Parathyroid adenoma (tissue), 2 donors: ENCODE results near the gene UGDH.
"Not testable (repeated sequence)": the region's sequence is repeated elsewhere in the genome, so short reads cannot be mapped to it uniquely, and the experiment has no call there.

Source experiments
- H2AFZ ChIP-seq: fragments of 300-600 bp; sonication (generic); one replicate; pipeline ENCODE4 v1.7.0; 2017; ENCODE audit warnings: antibody characterized with exemption, mild to moderate bottlenecking
- H3K27ac ChIP-seq: fragments of 300-600 bp; sonication (generic); one replicate; pipeline ENCODE4 v1.7.0; 2017
- H3K27me3 ChIP-seq: fragments of 300-600 bp; sonication (generic); one replicate; pipeline ENCODE4 v1.7.0; 2017; ENCODE audit warnings: low read length; ENCODE audit not compliant: control insufficient read depth, insufficient read depth
- H3K36me3 ChIP-seq: fragments of 300-600 bp; sonication (generic); one replicate; pipeline ENCODE4 v1.7.0; 2017; ENCODE audit warnings: low read length; ENCODE audit not compliant: control insufficient read depth, insufficient read depth
- H3K4me1 ChIP-seq: fragments of 300-600 bp; sonication (generic); one replicate; pipeline ENCODE4 v1.7.0; 2017; ENCODE audit warnings: control low read depth
- H3K4me2 ChIP-seq: fragments of 300-600 bp; sonication (generic); one replicate; pipeline ENCODE4 v1.7.0; 2017; ENCODE audit warnings: low read length
- H3K4me3 ChIP-seq: fragments of 300-600 bp; sonication (generic); one replicate; pipeline ENCODE4 v1.7.0; 2017; ENCODE audit warnings: low read depth, low read length
- H3K79me2 ChIP-seq: fragments of 300-600 bp; sonication (generic); one replicate; pipeline ENCODE4 v1.7.0; 2017; ENCODE audit warnings: control low read depth
- H3K9ac ChIP-seq: fragments of 300-600 bp; sonication (generic); one replicate; pipeline ENCODE4 v1.7.0; 2017; ENCODE audit warnings: mild to moderate bottlenecking
- H3K9me3 ChIP-seq: fragments of 300-600 bp; sonication (generic); one replicate; pipeline ENCODE4 v1.7.0; 2017; ENCODE audit warnings: low read length; ENCODE audit not compliant: control insufficient read depth
- TF ChIP-seq, protein P1 (sequence below): fragments of 300-600 bp; sonication (generic); IDR thresholded peaks from one replicate; pipeline ENCODE4 v1.7.0; 2017; ENCODE audit warnings: antibody characterized with exemption, mild to moderate bottlenecking
- donor health status: primary hyperparathyroidism.

The UGDH gene

DNA sequence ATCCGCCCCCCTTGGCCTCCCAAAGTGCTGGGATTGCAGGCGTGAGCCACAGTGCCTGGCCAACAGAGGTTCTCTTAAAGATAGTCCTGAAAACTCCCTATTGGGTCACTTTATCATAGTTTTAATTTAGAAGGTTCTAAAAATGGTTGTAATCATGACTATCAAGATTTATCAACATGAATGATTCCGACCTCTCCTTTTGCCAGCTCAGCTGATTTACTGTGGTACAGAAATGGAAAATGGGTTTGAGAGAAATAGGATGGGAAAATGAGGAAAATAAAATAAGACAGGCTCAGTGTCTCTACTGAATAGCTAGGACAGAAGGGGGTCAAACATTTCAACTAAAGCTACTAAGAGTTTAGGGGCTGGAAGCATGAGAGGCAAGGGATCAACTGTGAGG, 28.2 kb upstream of the UGDH start:
- Histone ChIP-seq H3K79me2 (no peaks in the 10 kb centered on the region), H3K27ac (no peak overlapping the region), H2AFZ (no peak overlapping the region), H3K36me3 (no peaks in the 10 kb centered on the region), H3K4me2 (no peak overlapping the region), H3K4me3 (no peak overlapping the region), H3K9me3 (no peaks in the 10 kb centered on the region), H3K4me1 (no peaks in the 10 kb centered on the region), H3K27me3 (no peaks in the 10 kb centered on the region), H3K9ac (no peak overlapping the region)
- TF ChIP-seq, protein P1, sequence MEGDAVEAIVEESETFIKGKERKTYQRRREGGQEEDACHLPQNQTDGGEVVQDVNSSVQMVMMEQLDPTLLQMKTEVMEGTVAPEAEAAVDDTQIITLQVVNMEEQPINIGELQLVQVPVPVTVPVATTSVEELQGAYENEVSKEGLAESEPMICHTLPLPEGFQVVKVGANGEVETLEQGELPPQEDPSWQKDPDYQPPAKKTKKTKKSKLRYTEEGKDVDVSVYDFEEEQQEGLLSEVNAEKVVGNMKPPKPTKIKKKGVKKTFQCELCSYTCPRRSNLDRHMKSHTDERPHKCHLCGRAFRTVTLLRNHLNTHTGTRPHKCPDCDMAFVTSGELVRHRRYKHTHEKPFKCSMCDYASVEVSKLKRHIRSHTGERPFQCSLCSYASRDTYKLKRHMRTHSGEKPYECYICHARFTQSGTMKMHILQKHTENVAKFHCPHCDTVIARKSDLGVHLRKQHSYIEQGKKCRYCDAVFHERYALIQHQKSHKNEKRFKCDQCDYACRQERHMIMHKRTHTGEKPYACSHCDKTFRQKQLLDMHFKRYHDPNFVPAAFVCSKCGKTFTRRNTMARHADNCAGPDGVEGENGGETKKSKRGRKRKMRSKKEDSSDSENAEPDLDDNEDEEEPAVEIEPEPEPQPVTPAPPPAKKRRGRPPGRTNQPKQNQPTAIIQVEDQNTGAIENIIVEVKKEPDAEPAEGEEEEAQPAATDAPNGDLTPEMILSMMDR: no peak

DNA sequence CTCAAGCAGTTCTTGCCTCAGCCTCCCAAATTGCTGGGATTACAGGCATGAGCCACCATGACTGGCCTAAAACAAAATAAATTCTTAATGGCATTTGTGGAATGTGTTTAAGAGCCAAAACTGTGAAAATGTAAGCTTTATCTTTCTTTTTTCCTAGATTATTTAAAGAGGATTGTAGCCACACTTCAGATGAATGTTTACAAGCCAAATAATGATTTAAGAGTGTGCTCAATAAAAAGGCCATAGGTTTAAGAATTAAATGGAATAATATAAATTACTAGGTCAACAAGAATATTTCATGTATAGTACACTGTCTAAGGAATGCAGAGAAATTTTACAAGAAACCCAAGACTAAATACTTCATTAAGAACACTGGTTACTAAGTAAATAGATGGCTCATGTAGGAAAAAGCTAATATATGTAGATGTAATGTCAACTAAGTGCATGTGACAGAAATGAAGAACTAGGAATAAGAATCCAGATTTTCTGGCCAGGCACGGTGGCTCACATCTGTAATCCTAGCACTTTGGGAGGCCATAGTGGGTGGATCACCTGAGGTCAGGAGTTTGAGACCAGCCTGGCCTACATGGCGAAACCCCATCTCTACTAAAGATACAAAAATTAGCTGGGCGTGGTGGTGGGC, 21.3 kb upstream of the UGDH start:
- H3K9ac ChIP-seq: no peak overlapping the region
- no peaks in the 10 kb centered on the region for H3K9me3 ChIP-seq
- no peaks in the 10 kb centered on the region for H3K27me3 ChIP-seq
- H2AFZ ChIP-seq: no peak overlapping the region
- no peaks in the 10 kb centered on the region for H3K36me3 ChIP-seq
- H3K4me2 ChIP-seq: no peak overlapping the region
- H3K4me1 ChIP-seq: no peaks in the 10 kb centered on the region
- H3K4me3 ChIP-seq: no peak overlapping the region
- TF ChIP-seq, protein P1: no peak
- no peak overlapping the region for H3K27ac ChIP-seq
- H3K79me2 ChIP-seq: no peaks in the 10 kb centered on the region

DNA sequence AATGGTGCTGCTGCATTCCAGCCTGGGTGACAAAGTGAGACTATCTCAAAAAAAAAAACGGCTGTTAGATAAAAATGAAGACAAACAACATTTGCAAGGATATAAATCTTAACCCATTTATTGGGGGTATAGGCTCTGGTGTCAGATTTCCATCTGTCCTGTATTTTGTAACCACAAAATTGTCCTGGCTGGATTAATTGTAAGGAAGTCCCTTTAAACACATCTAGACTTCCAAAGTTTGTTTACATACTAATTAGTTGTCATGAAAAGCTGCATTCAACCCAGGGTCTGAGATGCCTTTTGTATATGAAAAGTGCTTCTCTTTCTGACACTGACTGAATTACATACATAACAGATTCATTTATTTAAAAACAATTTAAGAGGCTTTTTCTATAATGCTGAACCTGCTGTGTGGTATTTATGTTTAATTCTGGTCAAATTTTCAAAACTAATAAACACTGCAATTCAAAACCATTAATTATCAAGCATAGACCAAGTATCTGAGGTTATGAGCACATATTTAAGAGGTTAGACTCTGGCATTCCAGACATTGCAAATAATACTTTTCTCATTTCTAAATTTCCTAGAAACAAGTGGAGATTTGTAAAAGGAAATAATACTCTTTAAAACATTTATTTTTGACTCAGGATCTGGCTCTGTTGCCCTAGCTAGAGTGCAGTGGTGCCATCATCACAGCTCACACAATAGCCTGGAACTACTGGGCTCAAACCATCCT, 17.5 kb upstream of the UGDH start:
- Histone ChIP-seq H3K27ac (no peak overlapping the region), H2AFZ (no peak overlapping the region)
- TF ChIP-seq, protein P1: no peak

DNA sequence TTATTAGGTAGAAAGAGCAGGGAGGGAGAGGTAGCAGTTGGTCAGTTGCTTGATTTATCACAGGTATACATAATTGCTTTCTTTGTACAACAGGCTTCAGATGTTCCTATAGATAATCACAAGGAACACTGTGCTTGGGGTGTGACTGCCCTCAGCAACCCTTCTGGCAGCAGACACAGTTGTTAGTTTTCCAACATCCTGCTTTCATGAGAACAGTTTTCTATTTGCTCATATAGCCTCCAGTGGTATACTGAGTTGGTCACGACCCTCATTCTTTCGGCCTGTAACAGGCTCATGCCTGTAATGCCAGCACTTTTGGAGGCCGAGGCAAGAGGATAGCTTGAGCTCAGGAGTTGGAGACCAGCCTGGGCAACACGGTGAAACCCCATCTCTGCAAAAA, 16.8 kb upstream of the UGDH start:
- H3K9ac ChIP-seq, H3K27me3 ChIP-seq, H3K9me3 ChIP-seq, H3K4me2 ChIP-seq, H3K27ac ChIP-seq, H3K4me3 ChIP-seq, H3K79me2 ChIP-seq, H3K4me1 ChIP-seq, H2AFZ ChIP-seq, H3K36me3 ChIP-seq: not testable (repeated sequence)

More for the DNA sequence above, 17.5 kb upstream of the UGDH start:
- Histone ChIP-seq H3K79me2 (no peaks in the 10 kb centered on the region), H3K36me3 (no peaks in the 10 kb centered on the region), H3K9ac (no peak overlapping the region), H3K9me3 (no peaks in the 10 kb centered on the region), H3K27me3 (no peaks in the 10 kb centered on the region), H3K4me3 (no peak overlapping the region), H3K4me2 (no peak overlapping the region), H3K4me1 (no peaks in the 10 kb centered on the region)

DNA sequence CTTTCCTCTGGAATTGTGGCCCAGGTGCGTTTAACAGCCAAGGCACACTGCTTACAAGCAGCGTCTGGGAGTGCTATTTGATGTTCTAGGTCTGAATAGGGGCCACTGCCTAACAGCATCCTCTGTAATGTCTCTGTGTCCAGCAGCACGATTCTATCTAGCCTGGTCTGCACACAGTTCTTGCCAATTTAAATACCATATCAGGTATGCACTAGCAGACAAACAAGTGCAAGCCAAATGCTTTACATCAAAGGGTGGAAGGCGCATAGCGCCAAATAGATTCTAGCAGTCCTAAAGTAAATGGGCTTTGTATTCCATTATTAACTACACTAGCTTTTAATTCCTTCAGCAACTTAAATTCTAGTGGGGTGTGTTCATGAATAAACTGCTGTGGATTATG, 15.8 kb upstream of the UGDH start:
- H3K4me3 ChIP-seq: no peak overlapping the region
- no peaks in the 10 kb centered on the region for H3K27me3 ChIP-seq
- no peaks in the 10 kb centered on the region for H3K79me2 ChIP-seq
- no peak overlapping the region for H3K9ac ChIP-seq
- H3K4me1 ChIP-seq: no peaks in the 10 kb centered on the region
- no peak overlapping the region for H3K4me2 ChIP-seq
- no peak overlapping the region for H3K27ac ChIP-seq
- H3K9me3 ChIP-seq: no peaks in the 10 kb centered on the region
- no peaks in the 10 kb centered on the region for H3K36me3 ChIP-seq
- TF ChIP-seq, protein P1: no peak
- no peak overlapping the region for H2AFZ ChIP-seq
